KOPT-K1 (cell line): ENCODE results near the gene DMWD.
"Not testable (repeated sequence)": the region's sequence is repeated elsewhere in the genome, so short reads cannot be mapped to it uniquely, and the experiment has no call there.

ENCODE experiments used
- H3K27ac ChIP-seq: fragments of 200-600 bp; sonication (generic); 2 replicates; pipeline ENCODE4 v1.5.1; 2016; ENCODE audit warnings: antibody characterized with exemption, mild to moderate bottlenecking, low read depth, low read length; ENCODE audit not compliant: poor library complexity, severe bottlenecking
- H3K36me3 ChIP-seq: fragments of 200-600 bp; sonication (generic); 2 replicates; pipeline ENCODE4 v1.5.1; 2017; ENCODE audit warnings: antibody characterized with exemption, mild to moderate bottlenecking, low read length, moderate library complexity; ENCODE audit not compliant: insufficient read depth
- H3K9me3 ChIP-seq: fragments of 200-600 bp; sonication (generic); 2 replicates; pipeline ENCODE4 v1.5.1; 2017; ENCODE audit warnings: antibody characterized with exemption, low read length, mild to moderate bottlenecking; ENCODE audit not compliant: insufficient read depth, poor library complexity, severe bottlenecking

The DMWD gene

GRCh38 chr19:45763691-45764294, 28.9 kb downstream of the DMWD start:
- Histone ChIP-seq H3K36me3 (no peaks in the 10 kb centered on the region), H3K27ac (no peak overlapping the region), H3K9me3 (no peaks in the 10 kb centered on the region)

GRCh38 chr19:45762870-45763631, 29.6 kb downstream of the DMWD start:
- no peak overlapping the region for H3K27ac ChIP-seq
- H3K9me3 ChIP-seq: no peaks in the 10 kb centered on the region
- no peaks in the 10 kb centered on the region for H3K36me3 ChIP-seq

GRCh38 chr19:45761714-45762113, 30.9 kb downstream of the DMWD start:
- Histone ChIP-seq H3K27ac (no peak overlapping the region), H3K36me3 (no peaks in the 10 kb centered on the region), H3K9me3 (no peaks in the 10 kb centered on the region)

- no peaks in the 10 kb centered on the region for H3K9me3 ChIP-seq
- H3K36me3 ChIP-seq: no peaks in the 10 kb centered on the region
- no peak overlapping the region for H3K27ac ChIP-seq
Observed at GRCh38 chr19:45758921-45759320, 33.7 kb downstream of the DMWD start.

- H3K27ac ChIP-seq: no peak overlapping the region
- no peaks in the 10 kb centered on the region for H3K9me3 ChIP-seq
- H3K36me3 ChIP-seq: no peaks in the 10 kb centered on the region
Observed at GRCh38 chr19:45757695-45758094, 35.0 kb downstream of the DMWD start.

- Histone ChIP-seq H3K9me3 (no peaks in the 10 kb centered on the region), H3K27ac (no peak overlapping the region), H3K36me3 (no peaks in the 10 kb centered on the region)
Observed at GRCh38 chr19:45754323-45754722, 38.3 kb downstream of the DMWD start.

- Histone ChIP-seq H3K27ac (no peak overlapping the region), H3K9me3 (no peaks in the 10 kb centered on the region)
Observed at GRCh38 chr19:45753548-45753947, 39.1 kb downstream of the DMWD start.

GRCh38 chr19:45752639-45753038, 40.0 kb downstream of the DMWD start:
- Histone ChIP-seq H3K9me3 (no peaks in the 10 kb centered on the region), H3K36me3 (no peaks in the 10 kb centered on the region), H3K27ac (no peak overlapping the region)

More at GRCh38 chr19:45753548-45753947, 39.1 kb downstream of the DMWD start:
- no peaks in the 10 kb centered on the region for H3K36me3 ChIP-seq

GRCh38 chr19:45751483-45751882, 41.2 kb downstream of the DMWD start:
- not testable (repeated sequence) for H3K36me3 ChIP-seq, H3K9me3 ChIP-seq, H3K27ac ChIP-seq

GRCh38 chr19:45747513-45747912, 45.1 kb downstream of the DMWD start:
- H3K36me3 ChIP-seq: no peaks in the 10 kb centered on the region
- no peak overlapping the region for H3K27ac ChIP-seq
- no peaks in the 10 kb centered on the region for H3K9me3 ChIP-seq

GRCh38 chr19:45746866-45747265, 45.8 kb downstream of the DMWD start:
- H3K27ac ChIP-seq: no peak overlapping the region
- H3K36me3 ChIP-seq: no peaks in the 10 kb centered on the region
- no peaks in the 10 kb centered on the region for H3K9me3 ChIP-seq

- Histone ChIP-seq H3K27ac (no peak overlapping the region), H3K9me3 (no peaks in the 10 kb centered on the region), H3K36me3 (no peaks in the 10 kb centered on the region)
Observed at GRCh38 chr19:45745606-45746005, 47.0 kb downstream of the DMWD start.

- Histone ChIP-seq H3K36me3 (no peaks in the 10 kb centered on the region), H3K27ac (no peak overlapping the region), H3K9me3 (no peaks in the 10 kb centered on the region)
Observed at GRCh38 chr19:45742969-45743368, 49.7 kb downstream of the DMWD start.

- H3K36me3 ChIP-seq: no peaks in the 10 kb centered on the region
- H3K27ac ChIP-seq: no peak overlapping the region
- H3K9me3 ChIP-seq: no peaks in the 10 kb centered on the region
Observed at GRCh38 chr19:45739498-45740439, 52.9 kb downstream of the DMWD start.

- no peaks in the 10 kb centered on the region for H3K36me3 ChIP-seq
- H3K27ac ChIP-seq: no peak within 1 kb of the TSS
- no peaks in the 10 kb centered on the region for H3K9me3 ChIP-seq
Observed at GRCh38 chr19:45733160-45733810, 59.4 kb downstream of the DMWD start, which contains the start of gene MEIOSIN. Gene MEIOSIN, plus strand, starts transcription at chr19:45733439. Its CDS starts 1,938 bp downstream, at chr19:45735377.
